GM12875 (cell line): ENCODE results near the gene DMRT1.

Experiments used
- H3K4me3 ChIP-seq: one replicate; pipeline ENCODE4 v1.5.1; 2011; ENCODE audit warnings: low read depth, low read length, control low read depth
- CTCF ChIP-seq: IDR thresholded peaks from 2 replicates; pipeline ENCODE4 v1.5.1; 2011; ENCODE audit warnings: low read depth, mild to moderate bottlenecking, control low read depth, inconsistent platforms, low read length, moderate library complexity, borderline replicate concordance; ENCODE audit not compliant: insufficient read depth

The DMRT1 gene

GRCh38 chr9:975740-976257, 134.3 kb downstream of the DMRT1 start:
- TF ChIP-seq CTCF, result no peak
- no peak overlapping the region for H3K4me3 ChIP-seq

GRCh38 chr9:976258-976942, 134.9 kb downstream of the DMRT1 start, which contains the start of gene DMRT3:
DMRT3 (plus strand) TSS chr9:976655; CDS start chr9:977002, 347 bp downstream.
- no peak within 1 kb of the TSS for H3K4me3 ChIP-seq
- TF ChIP-seq CTCF, result no peak

- H3K4me3 ChIP-seq, result no peak overlapping the region
- no peak for TF ChIP-seq CTCF
Observed at GRCh38 chr9:976943-977837, 135.7 kb downstream of the DMRT1 start.

GRCh38 chr9:977838-978830, 136.6 kb downstream of the DMRT1 start:
- TF ChIP-seq CTCF, result no peak
- no peak overlapping the region for H3K4me3 ChIP-seq

- H3K4me3 ChIP-seq, result no peak overlapping the region
- TF ChIP-seq CTCF, result no peak
Observed at GRCh38 chr9:979983-980382, 138.5 kb downstream of the DMRT1 start.

- H3K4me3 ChIP-seq, result no peak overlapping the region
- no peak for TF ChIP-seq CTCF
Observed at GRCh38 chr9:980640-981039, 139.1 kb downstream of the DMRT1 start.
